Measurements from ENCODE around the gene LRRC32. TPM values are rescaled to one million over a fixed set of nuclear protein-coding genes. Genes with fewer than 3 reads are reported as not detected.

LRRC32 gene
- polyA plus RNA-seq, 1 donor (not counting 4 experiments of a cell fraction or from before 2014, with no cell fraction given), result not detected

DNA sequence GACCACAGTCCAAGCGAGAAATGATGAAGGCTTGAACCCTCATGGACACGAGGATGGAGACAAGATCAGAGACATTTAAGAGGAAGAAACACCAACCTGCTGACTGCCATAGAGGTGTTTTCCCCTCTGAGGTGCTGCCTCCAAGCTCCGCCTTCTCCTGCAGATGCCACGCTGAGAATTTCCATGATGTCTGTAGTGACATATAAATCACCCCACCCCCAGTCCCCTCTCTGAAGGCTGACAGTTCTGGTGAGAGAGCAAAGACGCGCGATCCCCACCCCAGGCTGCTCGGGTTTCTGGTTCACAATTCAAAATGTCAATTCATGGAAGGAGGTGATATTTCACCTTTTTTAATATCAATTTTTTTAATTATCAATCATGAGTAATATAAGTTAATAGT is 28.2 kb downstream of the LRRC32 start:
- H3K4me2 ChIP-seq (ENCODE audit: control insufficient read depth, extremely low read depth, insufficient read depth, low read depth, low read length), result no peak overlapping the region
- dilution Hi-C loops (cut with MboI; ENCODE audit: extremely low pct_ligation_motif_present, low sequenced_read_pairs), result no loop called here
- no peak for FAIRE-seq

DNA sequence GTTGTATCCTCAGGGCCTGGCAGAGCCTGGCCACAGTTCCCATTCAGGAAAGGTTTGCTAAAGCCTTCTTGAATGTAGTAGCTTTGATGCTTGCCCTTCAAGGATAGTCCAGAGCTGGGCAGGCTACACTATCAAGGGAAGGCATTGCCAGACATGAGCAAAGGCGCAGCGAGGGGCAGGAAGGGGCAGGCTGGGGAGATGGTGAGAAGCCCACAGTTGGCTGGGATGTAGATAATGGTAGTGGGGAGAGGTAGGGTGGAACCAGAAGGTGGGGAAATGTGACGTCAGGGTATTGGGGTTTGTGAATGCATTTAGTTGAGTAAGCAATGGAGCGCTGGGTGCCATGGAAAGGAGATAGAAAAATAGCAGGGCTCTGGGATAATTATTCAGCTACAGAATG is 28.6 kb downstream of the LRRC32 start:
- Histone ChIP-seq H3K4me1 (ENCODE audit: control insufficient read depth, extremely low read depth, insufficient read depth, low read length) (no peaks in the 10 kb centered on the region), H3K9me3 (ENCODE audit: control insufficient read depth, low read depth, low read length) (no peaks in the 10 kb centered on the region), H3K4me3 (ENCODE audit: control insufficient read depth in 2 of 3, extremely low read depth in 1 of 3, insufficient read depth in 2 of 3, low read depth in 1 of 3, low read length in 3 of 3) (no peak overlapping the region), H3K9me1 (ENCODE audit: control insufficient read depth, extremely low read depth, insufficient read depth, low read length) (no peaks in the 10 kb centered on the region), H2AFZ (ENCODE audit: control insufficient read depth, low read length) (no peak overlapping the region), H3K4me2 (ENCODE audit: control insufficient read depth, extremely low read depth, insufficient read depth, low read depth, low read length) (no peak overlapping the region), H3K36me3 (ENCODE audit: control insufficient read depth in 2 of 2, extremely low read depth in 1 of 2, insufficient read depth in 2 of 2, low read length in 2 of 2) (no peaks in the 10 kb centered on the region), H4K20me1 (ENCODE audit: control insufficient read depth, extremely low read depth, insufficient read depth, low read length) (no peaks in the 10 kb centered on the region), H3K27me3 (ENCODE audit: control insufficient read depth, extremely low read depth, insufficient read depth, low read length) (peaks cover 7% of the 10 kb centered on the region), H3K27ac (ENCODE audit: control insufficient read depth, insufficient read depth, low read length) (no peak overlapping the region), H3K9ac (ENCODE audit: control insufficient read depth, extremely low read depth, insufficient read depth, low read length) (no peak overlapping the region), H3K79me2 (ENCODE audit: control insufficient read depth, insufficient read depth, low read length) (no peaks in the 10 kb centered on the region)
- dilution Hi-C loops (cut with MboI; ENCODE audit: extremely low pct_ligation_motif_present, low sequenced_read_pairs), result no loop called here
- DNase-seq (ENCODE audit: low read depth, low spot score) (no peak), FAIRE-seq (no peak)
- TF ChIP-seq, protein P1, sequence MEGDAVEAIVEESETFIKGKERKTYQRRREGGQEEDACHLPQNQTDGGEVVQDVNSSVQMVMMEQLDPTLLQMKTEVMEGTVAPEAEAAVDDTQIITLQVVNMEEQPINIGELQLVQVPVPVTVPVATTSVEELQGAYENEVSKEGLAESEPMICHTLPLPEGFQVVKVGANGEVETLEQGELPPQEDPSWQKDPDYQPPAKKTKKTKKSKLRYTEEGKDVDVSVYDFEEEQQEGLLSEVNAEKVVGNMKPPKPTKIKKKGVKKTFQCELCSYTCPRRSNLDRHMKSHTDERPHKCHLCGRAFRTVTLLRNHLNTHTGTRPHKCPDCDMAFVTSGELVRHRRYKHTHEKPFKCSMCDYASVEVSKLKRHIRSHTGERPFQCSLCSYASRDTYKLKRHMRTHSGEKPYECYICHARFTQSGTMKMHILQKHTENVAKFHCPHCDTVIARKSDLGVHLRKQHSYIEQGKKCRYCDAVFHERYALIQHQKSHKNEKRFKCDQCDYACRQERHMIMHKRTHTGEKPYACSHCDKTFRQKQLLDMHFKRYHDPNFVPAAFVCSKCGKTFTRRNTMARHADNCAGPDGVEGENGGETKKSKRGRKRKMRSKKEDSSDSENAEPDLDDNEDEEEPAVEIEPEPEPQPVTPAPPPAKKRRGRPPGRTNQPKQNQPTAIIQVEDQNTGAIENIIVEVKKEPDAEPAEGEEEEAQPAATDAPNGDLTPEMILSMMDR (optimal IDR thresholded peaks at IDR 0.05 in 1 of 3, IDR thresholded peaks at IDR 0.05 in 1 of 3, conservative IDR thresholded peaks at IDR 0.05 in 1 of 3; ENCODE audit: extremely low read depth in 1 of 3, insufficient read depth in 2 of 3, low read length in 3 of 3), result no peak
- TF ChIP-seq EZH2 (IDR thresholded peaks at IDR 0.05; ENCODE audit: low read length), result no peak

More for the DNA sequence above, 28.2 kb downstream of the LRRC32 start:
- TF ChIP-seq, protein P1 (optimal IDR thresholded peaks at IDR 0.05 in 1 of 3, IDR thresholded peaks at IDR 0.05 in 1 of 3, conservative IDR thresholded peaks at IDR 0.05 in 1 of 3; ENCODE audit: extremely low read depth in 1 of 3, insufficient read depth in 2 of 3, low read length in 3 of 3), result no peak
- TF ChIP-seq EZH2 (IDR thresholded peaks at IDR 0.05; ENCODE audit: low read length), result no peak
- H2AFZ ChIP-seq (ENCODE audit: control insufficient read depth, low read length), result no peak overlapping the region
- DNase-seq (ENCODE audit: low read depth, low spot score), result no peak
- no peaks in the 10 kb centered on the region for H3K4me1 ChIP-seq (ENCODE audit: control insufficient read depth, extremely low read depth, insufficient read depth, low read length)
- H3K79me2 ChIP-seq (ENCODE audit: control insufficient read depth, insufficient read depth, low read length), result no peaks in the 10 kb centered on the region
- H3K9me1 ChIP-seq (ENCODE audit: control insufficient read depth, extremely low read depth, insufficient read depth, low read length), result no peaks in the 10 kb centered on the region
- peaks cover 7% of the 10 kb centered on the region for H3K27me3 ChIP-seq (ENCODE audit: control insufficient read depth, extremely low read depth, insufficient read depth, low read length)
- H3K4me3 ChIP-seq (ENCODE audit: control insufficient read depth in 2 of 3, extremely low read depth in 1 of 3, insufficient read depth in 2 of 3, low read depth in 1 of 3, low read length in 3 of 3), result no peak overlapping the region
- no peak overlapping the region for H3K27ac ChIP-seq (ENCODE audit: control insufficient read depth, insufficient read depth, low read length)
- no peaks in the 10 kb centered on the region for H3K36me3 ChIP-seq (ENCODE audit: control insufficient read depth in 2 of 2, extremely low read depth in 1 of 2, insufficient read depth in 2 of 2, low read length in 2 of 2)
- H4K20me1 ChIP-seq (ENCODE audit: control insufficient read depth, extremely low read depth, insufficient read depth, low read length), result no peaks in the 10 kb centered on the region
- H3K9me3 ChIP-seq (ENCODE audit: control insufficient read depth, low read depth, low read length), result no peaks in the 10 kb centered on the region
- H3K9ac ChIP-seq (ENCODE audit: control insufficient read depth, extremely low read depth, insufficient read depth, low read length), result no peak overlapping the region

Data from keratinocyte (primary cell).